Tongue (tissue), 2 donors: ENCODE results near the gene VEGFA. TPM values are rescaled to one million over a fixed set of nuclear protein-coding genes. Genes with fewer than 3 reads are reported as not detected.
"Not testable (repeated sequence)": the region's sequence is repeated elsewhere in the genome, so short reads cannot be mapped to it uniquely, and the experiment has no call there.

Experiments
- DNase-seq: peaks from one replicate; pipeline ENCODE4 v3.0.0-alpha.2; 2015
- total RNA-seq: library from RNA; depleted of rRNA; stranded (reverse); fragments of >200 nt; gene quantifications from one replicate; pipeline ENCODE4 v1.2.3, GENCODE V29; 2014

Gene VEGFA
- total RNA-seq, 1 donor from 2014 or later = 170 TPM

- DNase-seq = no peak
These were observed 34.0 kb downstream of the VEGFA start for GRCh38 chr6:43803783-43804549.

GRCh38 chr6:43804550-43805223 is 34.7 kb downstream of the VEGFA start:
- no peak for DNase-seq

GRCh38 chr6:43805699-43806042 is 35.7 kb downstream of the VEGFA start:
- no peak for DNase-seq

DNA sequence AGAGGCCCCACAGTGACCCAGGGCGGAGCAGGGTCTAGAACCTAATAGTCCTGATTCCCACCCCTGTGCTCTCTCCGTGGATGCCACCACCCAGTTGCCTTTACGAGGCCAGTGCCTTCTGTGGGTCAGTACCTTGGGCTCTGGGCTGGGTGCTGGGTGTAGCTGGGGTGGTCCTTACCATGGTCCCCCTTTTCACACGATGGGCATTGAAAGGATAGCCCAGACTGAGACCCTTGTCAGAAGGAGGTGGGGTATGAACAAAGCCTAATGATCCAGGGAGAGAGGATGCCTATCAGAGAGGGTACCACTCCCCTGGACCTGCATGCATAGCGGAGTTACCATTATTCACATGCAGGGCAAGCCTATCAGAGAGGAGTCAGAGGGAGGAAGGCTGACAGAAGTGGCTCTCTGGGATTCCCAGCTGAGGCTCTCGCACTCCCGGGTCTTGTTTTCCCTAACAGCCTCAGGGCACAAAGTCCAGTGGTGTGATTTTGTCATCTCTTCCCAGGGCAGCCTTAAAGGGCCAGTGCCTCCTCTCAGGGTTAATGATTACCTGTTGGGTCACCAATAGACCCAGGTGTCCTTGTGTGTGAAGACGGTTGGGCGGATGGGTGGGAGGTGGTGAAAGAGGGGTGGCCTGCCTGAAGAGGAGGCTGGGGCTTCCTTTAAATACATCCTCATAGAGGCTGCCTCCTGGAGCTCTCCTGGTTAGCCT is 36.2 kb downstream of the VEGFA start:
- DNase-seq = no peak

- DNase-seq = no peak
These were observed 36.8 kb downstream of the VEGFA start for GRCh38 chr6:43806758-43807227.

DNA sequence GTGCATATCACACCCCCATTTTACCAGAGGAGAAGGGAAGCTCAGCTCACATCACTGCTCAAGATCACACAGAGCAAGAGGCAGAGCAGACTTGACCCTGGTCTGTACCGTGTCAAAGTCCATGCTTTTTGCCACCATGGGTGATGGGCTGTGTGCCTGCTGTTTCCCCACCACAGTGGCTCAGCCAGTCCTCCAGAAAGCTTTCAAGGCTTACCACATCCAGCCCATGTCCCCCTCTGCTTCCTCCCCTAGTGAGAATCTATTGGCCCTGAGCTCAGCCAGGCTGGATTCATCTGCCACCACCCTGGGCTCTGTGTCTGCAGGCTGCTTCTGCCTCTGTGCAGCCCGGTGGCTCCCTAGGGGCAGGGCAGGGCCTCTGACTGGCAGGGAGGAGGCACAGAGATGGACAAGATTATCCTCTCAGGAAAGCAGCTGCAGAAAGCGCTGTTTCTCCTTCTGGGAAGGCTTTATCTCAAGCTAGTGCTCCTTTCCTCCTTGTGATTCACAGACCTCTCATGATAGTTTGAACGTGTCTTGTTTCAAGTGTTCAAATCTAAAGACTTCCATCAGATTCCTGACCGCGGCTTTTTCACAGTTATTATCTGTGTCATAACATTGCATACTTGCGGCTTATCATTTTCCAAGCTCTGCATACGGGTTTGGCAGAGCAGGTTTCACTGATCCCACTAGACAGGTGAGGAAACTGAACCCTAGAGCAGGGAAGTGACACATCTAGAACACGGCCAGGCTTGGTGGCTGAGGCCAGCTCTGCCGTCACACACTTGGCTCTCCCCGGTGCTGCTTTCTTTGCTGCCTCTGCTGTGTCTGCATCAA is 37.4 kb downstream of the VEGFA start:
- peak; percentile 90 for DNase-seq

GRCh38 chr6:43808412-43808811 is 38.4 kb downstream of the VEGFA start:
- DNase-seq = no peak

GRCh38 chr6:43809417-43810305 is 39.6 kb downstream of the VEGFA start:
- no peak for DNase-seq

- DNase-seq = no peak
These were observed 41.1 kb downstream of the VEGFA start for GRCh38 chr6:43810965-43811732.

DNA sequence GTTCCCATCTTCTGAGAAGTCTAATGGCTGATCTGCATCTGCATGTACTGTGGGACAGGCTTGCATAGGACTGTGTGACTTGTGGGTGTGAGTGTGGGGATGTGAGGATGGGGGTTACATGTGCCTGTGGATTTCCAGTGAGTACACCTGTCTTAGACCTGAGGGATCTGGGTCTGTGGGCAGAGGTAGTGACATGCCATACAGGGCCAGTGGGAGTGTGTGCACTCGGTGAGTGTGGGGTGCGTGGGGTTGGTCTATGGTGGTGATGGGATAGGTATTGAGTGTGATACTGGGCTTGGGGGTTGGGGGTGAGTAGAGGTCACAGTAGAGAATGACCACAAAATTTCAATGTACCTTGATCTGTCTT is 41.7 kb downstream of the VEGFA start:
- no peak for DNase-seq

DNA sequence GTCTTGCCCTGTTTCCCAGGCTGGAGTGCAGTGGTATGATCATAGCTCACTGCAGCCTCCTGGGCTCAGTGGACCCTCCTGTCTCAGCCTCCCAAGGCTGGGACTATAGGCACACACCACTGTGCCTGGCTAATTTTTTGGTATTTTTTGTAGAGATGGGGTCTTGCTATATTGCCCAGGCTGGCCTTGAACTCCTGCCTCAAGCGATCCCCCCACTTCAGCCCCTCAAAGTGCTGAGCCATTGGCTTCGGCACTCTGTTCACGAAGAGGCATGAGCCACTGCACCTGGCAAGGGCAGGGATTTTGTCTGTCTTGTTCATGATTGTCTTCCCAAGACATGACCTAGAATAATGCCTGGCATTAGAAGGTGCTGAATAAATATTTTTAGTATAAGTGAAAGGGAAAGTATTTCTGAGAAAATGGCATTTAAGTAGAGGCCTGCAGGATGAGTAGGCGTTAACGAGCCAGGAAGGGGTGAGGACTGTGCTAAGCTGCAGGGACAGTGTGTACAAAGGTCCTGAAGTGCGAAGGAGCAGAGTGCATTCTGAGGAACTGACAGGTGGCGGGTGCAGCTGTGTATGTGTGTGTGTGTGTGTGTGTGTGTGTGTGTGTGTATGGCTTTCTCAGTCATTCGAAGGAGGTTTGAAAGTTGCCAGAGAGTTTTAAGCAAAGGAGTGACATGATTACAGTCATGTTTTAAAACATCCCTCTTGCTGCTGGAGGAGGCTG is 43.0 kb downstream of the VEGFA start:
- peak; percentile 73 for DNase-seq

GRCh38 chr6:43814111-43814510 is 44.1 kb downstream of the VEGFA start:
- no peak for DNase-seq

DNA sequence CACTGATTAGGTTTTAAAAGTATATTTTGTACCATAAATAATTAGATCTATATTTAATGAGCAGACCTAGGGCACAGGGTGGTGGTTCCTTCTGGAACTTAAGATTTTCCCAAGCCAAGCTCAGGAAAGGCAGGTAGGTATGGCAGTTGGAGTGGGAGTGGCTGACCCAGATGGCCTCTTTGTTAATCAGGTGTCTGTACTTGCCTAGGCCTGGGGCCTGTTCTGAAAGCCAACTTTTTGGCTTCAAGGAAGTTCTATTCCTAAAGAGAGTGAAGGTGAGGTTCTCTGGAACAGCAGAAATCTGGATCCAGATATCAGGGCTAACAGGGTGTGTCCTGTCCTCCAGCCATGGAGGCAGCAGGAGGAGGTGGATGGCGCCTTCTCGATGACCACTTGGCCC is 44.9 kb downstream of the VEGFA start:
- no peak for DNase-seq

- no peak for DNase-seq
These were observed 47.2 kb downstream of the VEGFA start for GRCh38 chr6:43817192-43817591.

GRCh38 chr6:43818973-43819372 is 49.0 kb downstream of the VEGFA start:
- DNase-seq = not testable (repeated sequence)

DNA sequence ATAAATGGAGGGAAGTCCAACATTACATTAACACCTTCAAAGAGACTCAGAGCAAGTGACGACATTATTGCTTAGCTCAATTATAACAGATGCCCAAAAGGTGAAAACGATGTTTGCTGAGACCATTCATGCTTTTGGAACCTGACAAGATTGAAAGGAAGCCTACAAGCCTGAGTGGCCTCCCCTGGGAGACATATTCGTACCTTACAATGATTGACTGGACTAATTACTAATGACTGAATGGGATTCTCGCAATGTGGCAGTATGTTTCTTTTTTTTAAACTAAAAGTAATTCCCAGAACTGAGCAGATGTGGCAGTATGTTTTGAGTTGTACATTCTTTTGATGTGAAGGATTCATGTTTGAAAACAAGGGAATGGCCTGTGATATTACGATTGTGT is 49.9 kb downstream of the VEGFA start:
- DNase-seq = no peak

GRCh38 chr6:43820486-43820885 is 50.5 kb downstream of the VEGFA start:
- no peak for DNase-seq

- DNase-seq = no peak
These were observed 51.3 kb downstream of the VEGFA start for GRCh38 chr6:43821101-43821886.

DNA sequence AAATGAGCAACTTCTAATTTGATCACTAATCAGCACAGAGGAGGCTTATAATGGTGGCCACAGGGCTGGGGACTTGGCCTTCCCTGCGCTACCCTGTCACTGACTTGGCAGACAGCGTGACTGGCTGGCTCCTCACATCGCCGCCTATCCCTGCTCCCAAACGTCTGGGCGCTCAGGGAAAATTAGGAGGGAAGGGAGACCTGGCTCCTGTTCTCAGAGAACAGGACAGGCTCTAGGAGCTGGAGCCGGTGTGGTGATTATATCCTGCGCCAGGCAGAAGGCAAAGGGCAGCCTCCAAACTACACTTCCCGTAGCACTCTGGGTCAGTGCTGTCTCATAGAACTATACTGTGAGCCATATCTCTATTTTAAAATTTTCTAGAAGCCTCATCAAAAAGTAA is 53.4 kb downstream of the VEGFA start:
- no peak for DNase-seq
